Measurements from ENCODE around the gene MANEAL. TPM values are rescaled to one million over a fixed set of nuclear protein-coding genes. Genes with fewer than 3 reads are reported as not detected.

Gene MANEAL
- total and polyA plus RNA-seq, 7 donors: 0.60 to 5.2 (median 1.4) TPM

DNA sequence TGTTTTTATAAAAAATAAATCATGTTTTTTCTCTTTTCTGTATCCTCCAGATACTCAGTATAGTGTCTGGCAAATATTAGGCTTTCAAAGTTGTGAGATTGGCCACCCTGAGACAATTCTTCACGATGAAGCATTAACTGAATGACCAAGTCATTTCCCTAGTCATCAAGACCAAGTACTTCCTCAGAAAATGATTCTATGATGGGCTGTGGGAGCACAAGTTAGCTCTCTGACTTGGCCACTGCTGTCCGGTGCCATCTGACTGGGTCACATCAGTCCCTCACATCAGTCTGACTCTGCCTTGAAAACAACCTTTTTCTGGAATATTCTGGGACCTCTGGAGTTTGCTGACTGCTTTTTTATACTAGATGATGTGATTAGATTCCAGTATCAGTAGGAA is 27.8 kb downstream of the MANEAL start:
- H3K4me1 ChIP-seq: no peaks in the 10 kb centered on the region
- TF ChIP-seq, protein P1, sequence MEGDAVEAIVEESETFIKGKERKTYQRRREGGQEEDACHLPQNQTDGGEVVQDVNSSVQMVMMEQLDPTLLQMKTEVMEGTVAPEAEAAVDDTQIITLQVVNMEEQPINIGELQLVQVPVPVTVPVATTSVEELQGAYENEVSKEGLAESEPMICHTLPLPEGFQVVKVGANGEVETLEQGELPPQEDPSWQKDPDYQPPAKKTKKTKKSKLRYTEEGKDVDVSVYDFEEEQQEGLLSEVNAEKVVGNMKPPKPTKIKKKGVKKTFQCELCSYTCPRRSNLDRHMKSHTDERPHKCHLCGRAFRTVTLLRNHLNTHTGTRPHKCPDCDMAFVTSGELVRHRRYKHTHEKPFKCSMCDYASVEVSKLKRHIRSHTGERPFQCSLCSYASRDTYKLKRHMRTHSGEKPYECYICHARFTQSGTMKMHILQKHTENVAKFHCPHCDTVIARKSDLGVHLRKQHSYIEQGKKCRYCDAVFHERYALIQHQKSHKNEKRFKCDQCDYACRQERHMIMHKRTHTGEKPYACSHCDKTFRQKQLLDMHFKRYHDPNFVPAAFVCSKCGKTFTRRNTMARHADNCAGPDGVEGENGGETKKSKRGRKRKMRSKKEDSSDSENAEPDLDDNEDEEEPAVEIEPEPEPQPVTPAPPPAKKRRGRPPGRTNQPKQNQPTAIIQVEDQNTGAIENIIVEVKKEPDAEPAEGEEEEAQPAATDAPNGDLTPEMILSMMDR (IDR thresholded peaks at IDR 0.05): no peak
- TF ChIP-seq POLR2AphosphoS5 (IDR thresholded peaks at IDR 0.05) (no peak), POLR2A (IDR thresholded peaks at IDR 0.05) (no peak), EP300 (IDR thresholded peaks at IDR 0.05) (no peak)
- intact Hi-C loops (cut with DNase I): no loop called here
- 90 to 92% methylated on average over 2 of the region's 2 CpGs for WGBS, 2 donors
- no peaks in the 10 kb centered on the region for H3K27me3 ChIP-seq
- H3K27ac ChIP-seq: no peak overlapping the region
- H3K36me3 ChIP-seq: peaks cover 16 to 78% (median 24%) of the 10 kb centered on the region in 4 donors
- no peak for DNase-seq
- H3K9me3 ChIP-seq: no peaks in the 10 kb centered on the region
- no peak overlapping the region for H3K4me3 ChIP-seq

DNA sequence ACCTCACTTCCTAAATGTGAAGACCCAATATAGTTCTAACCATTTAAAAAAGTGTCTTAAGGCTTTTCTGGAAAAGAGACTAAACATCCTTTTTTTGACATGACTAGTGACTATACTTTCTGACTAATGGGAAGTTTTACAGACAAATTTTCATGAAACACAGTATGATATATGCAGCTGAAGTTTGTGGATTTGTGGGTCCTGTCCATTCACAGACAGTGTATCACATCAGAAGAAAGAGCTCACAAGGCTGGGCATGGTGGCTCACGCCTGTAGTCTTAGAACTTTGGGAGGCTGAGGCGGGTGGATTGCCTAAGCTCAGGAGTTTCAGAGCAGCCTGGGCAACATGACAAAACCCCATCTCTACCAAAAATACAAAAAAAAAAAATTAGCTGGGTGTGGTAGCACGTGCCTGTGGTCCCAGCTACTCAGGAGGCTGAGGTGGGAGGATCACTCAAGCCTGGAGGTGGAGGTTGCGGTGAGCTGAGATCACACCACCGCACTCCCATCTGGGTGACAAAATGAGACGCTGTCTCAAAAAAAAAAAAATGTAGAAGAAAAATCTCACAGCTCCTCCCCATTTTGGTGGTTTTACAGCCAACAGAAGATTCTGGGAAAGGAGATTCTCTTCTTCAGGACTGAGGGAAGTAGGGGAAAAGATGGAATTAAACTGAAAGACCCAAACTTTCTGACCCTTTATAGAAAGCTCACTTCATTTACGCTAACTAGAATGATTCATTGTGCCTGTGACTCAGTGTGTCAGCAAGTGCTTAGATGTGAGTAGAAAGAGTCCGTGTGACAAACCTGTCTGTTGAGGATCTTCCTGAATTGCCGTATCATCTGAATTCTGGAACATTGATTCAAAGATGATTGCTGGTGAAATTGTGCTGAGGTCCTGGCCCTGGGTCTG is 29.5 kb downstream of the MANEAL start:
- Histone ChIP-seq H3K4me1 (no peaks in the 10 kb centered on the region), H3K9me3 (no peaks in the 10 kb centered on the region), H3K4me3 (no peak overlapping the region), H3K27ac (no peak overlapping the region), H3K27me3 (no peaks in the 10 kb centered on the region), H3K36me3 (peaks cover 13 to 68% (median 23%) of the 10 kb centered on the region in 4 donors)
- TF ChIP-seq POLR2AphosphoS5 (IDR thresholded peaks at IDR 0.05) (no peak), POLR2A (IDR thresholded peaks at IDR 0.05) (no peak), EP300 (IDR thresholded peaks at IDR 0.05) (no peak)
- TF ChIP-seq, protein P1 (IDR thresholded peaks at IDR 0.05): no peak
- WGBS, 2 donors: 91 to 94% methylated on average over 9 of the region's 9 CpGs
- intact Hi-C loops (cut with DNase I): no loop called here
- DNase-seq: no peak

DNA sequence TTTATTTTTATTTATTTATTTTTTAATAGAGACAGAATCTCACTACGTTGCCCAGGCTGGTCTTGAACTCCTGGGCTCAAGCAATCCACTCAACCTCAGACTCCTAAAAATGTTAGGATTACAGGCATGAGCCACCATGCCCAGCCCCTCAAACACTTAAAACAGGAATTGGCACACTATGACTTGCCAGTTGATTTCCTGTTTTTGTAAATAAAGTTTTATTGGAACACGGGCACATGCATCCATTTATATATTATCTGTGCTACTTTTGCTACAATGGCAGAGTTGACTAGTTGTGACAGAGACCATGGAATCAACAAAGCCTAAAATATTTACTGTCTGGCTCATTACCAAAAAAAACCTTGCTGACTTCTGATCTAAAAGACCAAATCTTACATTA is 30.4 kb downstream of the MANEAL start:
- Histone ChIP-seq H3K27ac (no peak overlapping the region), H3K9me3 (no peaks in the 10 kb centered on the region), H3K4me1 (no peaks in the 10 kb centered on the region), H3K4me3 (no peak overlapping the region), H3K27me3 (no peaks in the 10 kb centered on the region), H3K36me3 (peaks cover 13 to 71% (median 23%) of the 10 kb centered on the region in 4 donors)
- intact Hi-C loops (cut with DNase I): no loop called here
- DNase-seq: no peak
- WGBS, 2 donors: 91 to 94% methylated on average over 2 of the region's 2 CpGs
- TF ChIP-seq, protein P1 (IDR thresholded peaks at IDR 0.05): no peak
- no peak for TF ChIP-seq POLR2AphosphoS5 (IDR thresholded peaks at IDR 0.05)
- no peak for TF ChIP-seq POLR2A (IDR thresholded peaks at IDR 0.05)
- no peak for TF ChIP-seq EP300 (IDR thresholded peaks at IDR 0.05)

DNA sequence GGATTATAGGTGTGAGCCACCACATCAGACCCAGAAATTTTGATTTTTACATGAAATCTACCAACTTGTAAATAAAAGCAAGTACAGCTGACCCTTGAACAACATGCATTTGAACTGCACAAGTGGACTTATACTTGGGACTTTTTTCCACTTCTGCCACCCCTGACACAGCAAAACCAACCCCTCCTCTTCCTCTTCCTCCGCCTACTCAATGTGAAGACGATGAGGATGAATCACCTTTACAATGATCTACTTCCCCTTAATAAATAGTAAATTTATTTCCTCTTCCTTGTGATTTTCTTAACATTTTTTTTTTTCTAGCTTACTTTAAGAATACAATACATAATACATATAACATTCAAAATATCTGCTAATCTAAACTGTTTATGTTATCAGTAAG is 31.9 kb downstream of the MANEAL start:
- intact Hi-C loops (cut with DNase I): no loop called here
- H3K36me3 ChIP-seq: peaks cover 13 to 72% (median 20%) of the 10 kb centered on the region in 4 donors

More for the DNA sequence above, 31.9 kb downstream of the MANEAL start:
- DNase-seq: no peak
- no peak overlapping the region for H3K27ac ChIP-seq
- H3K27me3 ChIP-seq: no peaks in the 10 kb centered on the region
- TF ChIP-seq POLR2A (IDR thresholded peaks at IDR 0.05): no peak
- TF ChIP-seq, protein P1 (IDR thresholded peaks at IDR 0.05): no peak
- no peak for TF ChIP-seq POLR2AphosphoS5 (IDR thresholded peaks at IDR 0.05)
- TF ChIP-seq EP300 (IDR thresholded peaks at IDR 0.05): no peak
- WGBS, 2 donors: 57 to 71% methylated on average over 2 of the region's 2 CpGs
- no peaks in the 10 kb centered on the region for H3K9me3 ChIP-seq
- H3K4me1 ChIP-seq: no peaks in the 10 kb centered on the region
- H3K4me3 ChIP-seq: no peak overlapping the region

All from sigmoid colon (tissue), 7 donors.